HepG2 (cell line): ENCODE results near the gene NCAM2. TPM values are rescaled to one million over a fixed set of nuclear protein-coding genes. Genes with fewer than 3 reads are reported as not detected.

ENCODE experiments used
- ATAC-seq: fragments of 200-7000 bp; cut with Tn5 transposase; 3 replicates; pipeline ENCODE4 v1.9.1; 2020; ENCODE audit warnings: mild to moderate bottlenecking, moderate library complexity
- BruUV-seq: library from RNA; stranded (reverse); fragments of 400-500 nt; replicated peaks from 2 replicates; lab custom pipeline; 2021; lab: Mats Ljungman, UMichigan
- CTCF ChIA-PET: fragments of 300-600 bp; formaldehyde crosslinking; extraction: SDS; loops from one replicate; lab custom pipeline; 2021; ENCODE audit warnings: low total read pairs, inconsistent platforms, low intra/inter-chr PET ratio; lab: Yijun Ruan, JAX
- POLR2A ChIA-PET: fragments of 350-600 bp; sonication (Branson Sonifier 250); formaldehyde crosslinking; loops from one replicate; lab custom pipeline; 2020; ENCODE audit warnings: antibody characterized with exemption, inconsistent platforms; lab: Yijun Ruan, JAX
- DNase-seq: peaks from one replicate; pipeline ENCODE4 v3.0.0-alpha.2; 2015; ENCODE audit warnings: low spot score
- FAIRE-seq: peaks from 3 replicates; lab custom pipeline; 2011; peaks lifted over from hg19 to GRCh38; lab: Jason Lieb, UNC
- H2AFZ ChIP-seq: one replicate; pipeline ENCODE4 v1.6.1; 2011; ENCODE audit warnings: low read length, inconsistent platforms
- H3K27ac ChIP-seq: fragments of 300-600 bp; 3 replicates; pipeline ENCODE4 v1.8.0; 2011; ENCODE audit warnings: mixed run types, mild to moderate bottlenecking, mixed read lengths, low read length, inconsistent platforms; ENCODE audit not compliant: insufficient read depth; ENCODE audit errors: extremely low read length
- H3K27me3 ChIP-seq, 2 experiments: fragments of 200-600 bp in 1 of 2; 2 replicates in 1 of 2; 3 replicates in 1 of 2; pipeline versions ENCODE4 v1.6.0 to v1.8.0; 2011; ENCODE audit warnings: low read length in 2 of 2, mild to moderate bottlenecking in 2 of 2, moderate library complexity in 2 of 2, inconsistent platforms in 1 of 2; ENCODE audit not compliant: insufficient read depth in 2 of 2, control insufficient read depth in 1 of 2
- H3K36me3 ChIP-seq, 2 experiments: fragments of 200-600 bp in 1 of 2; replicated peaks in 1 of 2; 2 replicates in 1 of 2; 3 replicates in 1 of 2; pipeline versions ENCODE4 v1.5.1 to v1.8.0; 2011; ENCODE audit warnings: low read length in 2 of 2, inconsistent platforms in 1 of 2; ENCODE audit not compliant: insufficient read depth in 2 of 2, control insufficient read depth in 1 of 2
- H3K4me1 ChIP-seq: 2 replicates; pipeline ENCODE4 v1.5.1; 2012; ENCODE audit warnings: low read length, inconsistent platforms; ENCODE audit not compliant: insufficient read depth
- H3K4me2 ChIP-seq: 2 replicates; pipeline ENCODE4 v1.6.0; 2011; ENCODE audit warnings: low read depth, low read length, inconsistent platforms
- H3K4me3 ChIP-seq, 3 experiments: fragments of 200-600 bp in 1 of 3; sonication (generic), shearing (Covaris generic) in 1 of 3; replicated peaks in 1 of 3; 2 replicates each; pipeline ENCODE4 v1.5.1; 2011 to 2016; ENCODE audit warnings: low read length in 3 of 3, inconsistent platforms in 2 of 3, low read depth in 2 of 3, mild to moderate bottlenecking in 2 of 3, control low read depth in 1 of 3, mixed read lengths in 1 of 3; ENCODE audit not compliant: insufficient read depth in 1 of 3
- H3K79me2 ChIP-seq: one replicate; pipeline ENCODE4 v1.6.1; 2011; ENCODE audit warnings: low read length, inconsistent platforms; ENCODE audit not compliant: insufficient read depth
- H3K9ac ChIP-seq: 2 replicates; pipeline ENCODE4 v1.6.0; 2011; ENCODE audit warnings: mild to moderate bottlenecking, low read depth, low read length, inconsistent platforms; ENCODE audit not compliant: insufficient read depth
- H3K9me3 ChIP-seq: 2 replicates; pipeline ENCODE4 v1.5.1; 2012; ENCODE audit warnings: mild to moderate bottlenecking, low read length
- H4K20me1 ChIP-seq: 2 replicates; pipeline ENCODE4 v1.6.0; 2011; ENCODE audit warnings: inconsistent platforms, mild to moderate bottlenecking, low read length, moderate library complexity; ENCODE audit not compliant: insufficient read depth
- CBX2 ChIP-seq, 2 experiments: fragments of 200-600 bp in 1 of 2; sonication (generic); formaldehyde crosslinking in 1 of 2; IDR thresholded peaks; 2 replicates each; pipeline versions ENCODE4 v1.7.0 to v1.8.1; 2018 to 2022; ENCODE audit warnings: low read depth in 2 of 2, low read length in 1 of 2, mild to moderate bottlenecking in 1 of 2, missing genetic modification reagents in 1 of 2
- KDM2A ChIP-seq: sonication (generic); formaldehyde crosslinking; IDR thresholded peaks from 2 replicates; pipeline ENCODE4 v1.4.0; 2020; ENCODE audit warnings: low read depth, missing genetic modification reagents, borderline replicate concordance
- KDM5B ChIP-seq: sonication (generic); formaldehyde crosslinking; IDR thresholded peaks from 2 replicates; pipeline ENCODE4 v1.4.0; 2020; ENCODE audit warnings: missing genetic modification reagents, mild to moderate bottlenecking, borderline replicate concordance
- MXD4 ChIP-seq: IDR thresholded peaks from 2 replicates; pipeline ENCODE4 v1.6.1; 2016; ENCODE audit warnings: mild to moderate bottlenecking, missing biosample characterization, missing genetic modification reagents
- PHF8 ChIP-seq: sonication (generic); formaldehyde crosslinking; IDR thresholded peaks from 2 replicates; pipeline ENCODE4 v1.5.0; 2020; ENCODE audit warnings: missing genetic modification reagents
- POLR2G ChIP-seq: fragments of 200-400 bp; formaldehyde crosslinking; IDR thresholded peaks from 2 replicates; pipeline ENCODE4 v1.6.1; 2018; ENCODE audit warnings: mild to moderate bottlenecking, low read depth, low read length, moderate library complexity
- SALL2 ChIP-seq: sonication (generic); formaldehyde crosslinking; IDR thresholded peaks from 2 replicates; pipeline ENCODE4 v1.8.1; 2023; ENCODE audit warnings: mild to moderate bottlenecking, missing genetic modification reagents, inconsistent platforms
- SMC3 ChIP-seq: IDR thresholded peaks from 2 replicates; pipeline ENCODE4 v1.6.1; 2011; ENCODE audit warnings: low read length, improper control_type of control experiment
- SP1 ChIP-seq, 2 experiments: fragments of 450-650 bp in 1 of 2; sonication (generic) in 1 of 2; formaldehyde crosslinking in 1 of 2; IDR thresholded peaks; 2 replicates each; pipeline versions ENCODE4 v1.4.0 to v1.6.1; 2016 to 2020; ENCODE audit warnings: missing genetic modification reagents in 1 of 2
- SRSF9 ChIP-seq: fragments of 200-400 bp; formaldehyde crosslinking; IDR thresholded peaks from 2 replicates; pipeline ENCODE4 v1.6.1; 2018; ENCODE audit warnings: borderline replicate concordance, mild to moderate bottlenecking, low read depth, low read length; ENCODE audit not compliant: insufficient read depth, poor library complexity, severe bottlenecking
- ZBTB7B ChIP-seq: sonication (generic); formaldehyde crosslinking; IDR thresholded peaks from 2 replicates; pipeline ENCODE4 v1.4.0; 2020; ENCODE audit warnings: missing genetic modification reagents
- ZEB1 ChIP-seq: IDR thresholded peaks from 2 replicates; pipeline ENCODE4 v1.6.1; 2012; ENCODE audit warnings: mild to moderate bottlenecking, low read depth, inconsistent platforms; ENCODE audit not compliant: insufficient replicate concordance
- ZNF317 ChIP-seq: sonication (generic); formaldehyde crosslinking; IDR thresholded peaks from 2 replicates; pipeline ENCODE4 v1.5.0; 2020; ENCODE audit warnings: mild to moderate bottlenecking, missing genetic modification reagents
- ZNF597 ChIP-seq: sonication (generic); formaldehyde crosslinking; IDR thresholded peaks from 2 replicates; pipeline ENCODE4 v1.5.0; 2020; ENCODE audit warnings: missing genetic modification reagents
- ZNF598 ChIP-seq: sonication (generic); formaldehyde crosslinking; IDR thresholded peaks from 2 replicates; pipeline ENCODE4 v1.5.1; 2020; ENCODE audit warnings: mild to moderate bottlenecking, missing genetic modification reagents, borderline replicate concordance
- in situ Hi-C: cut with HindIII; loops from 2 replicates; pipeline ENCODE4 v1.10.0; 2017; ENCODE audit warnings: low pct_unique_long_range_greater_than_20kb; ENCODE audit not compliant: extremely low pct_ligation_motif_present
- intact Hi-C: fragments of 100-400 bp; cut with micrococcal nuclease; formaldehyde crosslinking; loops from one replicate; pipeline ENCODE4 v1.10.0; 2022; ENCODE audit not compliant: unreplicated experiment
- polyA plus RNA-seq, 8 experiments: library from polyadenylated mRNA; depleted of rRNA in 3 of 8; stranded (reverse) in 7 of 8; unstranded in 1 of 8; fragments of >200 nt; fragmentation: Illumina TruSeq in 4 of 8; extraction: Trizol in 4 of 8; gene quantifications; 2 replicates each; pipeline versions ENCODE4 v1.2.1 to v1.2.3, GENCODE V29; 2011 to 2016; ENCODE audit warnings: low read depth in 4 of 8, missing spikeins in 1 of 8, mixed read lengths in 1 of 8; ENCODE audit not compliant: insufficient read depth in 1 of 8
- total RNA-seq, 5 experiments: library from RNA; depleted of rRNA; stranded (reverse); fragments of >200 nt; fragmentation: Illumina TruSeq; extraction: Trizol; gene quantifications; 2 replicates each; pipeline ENCODE4 v1.2.3, GENCODE V29; 2016; ENCODE audit warnings: low read depth in 1 of 5
- TF ChIP-seq, protein P1 (sequence below): sonication (generic); formaldehyde crosslinking; IDR thresholded peaks from 2 replicates; pipeline ENCODE4 v1.8.1; 2023; ENCODE audit warnings: missing genetic modification reagents, mild to moderate bottlenecking, borderline replicate concordance

Gene NCAM2
- total and polyA plus RNA-seq, 2 of the 13 experiments (the other 11 are each of a cell fraction or from before 2014, with no cell fraction given): not detected

GRCh38 chr21:21345872-21346271 lies 347.7 kb downstream of the NCAM2 start:
- ChIA-PET POLR2A (no interaction called here), CTCF (no interaction called here)
- FAIRE-seq (no peak), DNase-seq (no peak), ATAC-seq (no peak)
- no TSS peak for BruUV-seq
- intact Hi-C loops: no loop called here
- H3K79me2 ChIP-seq: no peaks in the 10 kb centered on the region
- no peak overlapping the region for H3K9ac ChIP-seq
- no peak overlapping the region for H3K4me2 ChIP-seq
- peaks cover 92% of the 10 kb centered on the region for H3K9me3 ChIP-seq
- no peak overlapping the region for H3K27ac ChIP-seq
- in situ Hi-C loops: no loop called here
- H3K4me1 ChIP-seq: no peaks in the 10 kb centered on the region
- no peak overlapping the region for H3K4me3 ChIP-seq
- no peaks in the 10 kb centered on the region for H4K20me1 ChIP-seq
- no peaks in the 10 kb centered on the region; a peak in 1 of 5 replicates for H3K36me3 ChIP-seq
- TF ChIP-seq SRSF9 (no peak), PHF8 (CRISPR knock-in tag) (no peak), POLR2G (no peak), ZNF598 (no peak), SALL2 (no peak), MXD4 (CRISPR knock-in tag) (no peak), SP1 (IDR thresholded peaks at IDR 0.05) (no peak), SP1 (CRISPR knock-in tag; IDR thresholded peaks at IDR 0.05) (no peak), CBX2 (IDR thresholded peaks at IDR 0.05; ENCODE audit: low read depth, low read length) (no peak), CBX2 (CRISPR knock-in tag; IDR thresholded peaks at IDR 0.05; ENCODE audit: low read depth) (no peak), ZEB1 (no peak), ZBTB7B (CRISPR knock-in tag) (no peak), ZNF317 (CRISPR knock-in tag) (no peak), SMC3 (no peak), KDM2A (CRISPR knock-in tag) (no peak), ZNF597 (no peak), KDM5B (CRISPR knock-in tag) (no peak)
- TF ChIP-seq, protein P1, sequence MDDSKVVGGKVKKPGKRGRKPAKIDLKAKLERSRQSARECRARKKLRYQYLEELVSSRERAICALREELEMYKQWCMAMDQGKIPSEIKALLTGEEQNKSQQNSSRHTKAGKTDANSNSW: no peak
- no peaks in the 10 kb centered on the region for H3K27me3 ChIP-seq
- no peak overlapping the region for H2AFZ ChIP-seq
